Astrocyte of the hippocampus (primary cell): ENCODE results near the gene KDM4C.

Experiments used
- DNase-seq: peaks from one replicate; pipeline ENCODE4 v3.0.0; 2011; ENCODE audit warnings: low read depth, low spot score

The KDM4C gene

DNA sequence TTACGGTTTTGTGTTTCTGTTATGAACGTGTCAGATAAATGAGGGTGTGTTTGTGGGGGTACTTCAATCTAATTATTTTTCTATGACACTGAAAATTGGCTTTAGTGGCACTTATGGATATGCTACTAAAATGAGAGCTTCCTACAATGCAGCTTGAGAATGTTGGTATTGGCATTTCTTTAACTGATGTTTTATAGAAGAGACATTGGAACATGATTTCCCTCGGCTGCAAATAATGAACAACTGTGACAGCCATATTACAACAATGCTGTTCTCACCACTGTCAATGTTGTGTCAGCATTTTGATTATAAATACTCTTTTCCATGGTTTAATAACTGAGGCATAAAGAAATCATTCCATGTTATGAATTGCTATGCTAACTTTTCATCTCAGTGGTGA is 279.4 kb downstream of the KDM4C start:
- DNase-seq = no peak

DNA sequence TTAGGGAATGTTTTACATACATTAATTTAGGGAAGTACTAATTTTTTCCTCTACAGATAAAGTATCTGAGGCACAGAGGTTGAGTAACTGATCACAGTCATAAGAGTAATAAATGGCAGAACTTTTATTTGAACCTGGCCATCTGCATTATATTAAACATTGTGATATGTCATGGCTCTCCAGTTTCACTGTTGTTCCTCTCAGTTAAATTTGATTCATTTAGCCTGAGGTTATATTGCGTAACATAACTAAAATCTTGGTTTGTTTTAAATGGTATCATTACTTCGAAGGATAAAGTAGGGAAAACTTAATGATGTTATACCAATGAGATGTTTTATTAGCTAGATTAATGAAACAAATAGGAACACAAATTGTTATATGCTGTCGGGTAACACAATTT is 284.4 kb downstream of the KDM4C start:
- no peak for DNase-seq

DNA sequence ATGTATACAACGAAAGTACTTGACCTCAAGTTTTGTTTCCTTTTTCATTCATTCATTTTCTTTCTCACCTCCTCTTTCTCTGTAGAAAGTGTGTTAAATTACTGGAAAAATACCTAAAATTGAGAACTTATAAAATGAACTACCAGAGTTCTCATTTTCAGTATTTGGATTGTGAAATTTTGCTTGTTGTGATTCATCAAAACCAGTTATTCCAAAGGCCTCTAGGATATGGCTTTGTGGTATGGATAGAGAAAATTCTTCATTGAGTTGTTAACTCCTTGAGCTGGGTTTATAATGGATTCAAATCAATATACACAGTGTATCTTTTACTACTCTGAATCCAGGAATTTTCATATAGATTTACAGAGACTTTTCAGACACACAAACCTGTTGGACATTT is 287.6 kb downstream of the KDM4C start:
- no peak for DNase-seq

DNA sequence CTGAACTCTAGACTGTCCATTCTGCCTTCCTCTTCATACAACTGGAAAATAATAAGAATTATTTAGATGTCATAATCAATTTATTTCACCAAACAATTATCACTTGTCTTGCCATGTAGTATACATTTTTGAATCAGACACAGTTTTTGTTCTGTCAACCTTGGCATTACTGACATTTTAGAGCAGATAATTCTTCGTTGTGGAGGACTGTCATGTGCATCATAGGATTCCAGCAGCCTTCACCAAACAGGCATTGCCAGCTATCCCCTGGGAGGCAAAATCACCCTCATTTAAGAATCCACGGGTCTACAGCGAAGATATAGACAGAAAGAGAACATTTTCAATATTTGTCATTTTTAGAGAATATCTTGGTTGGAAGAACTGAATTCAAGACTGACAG is 293.9 kb downstream of the KDM4C start:
- DNase-seq = no peak

DNA sequence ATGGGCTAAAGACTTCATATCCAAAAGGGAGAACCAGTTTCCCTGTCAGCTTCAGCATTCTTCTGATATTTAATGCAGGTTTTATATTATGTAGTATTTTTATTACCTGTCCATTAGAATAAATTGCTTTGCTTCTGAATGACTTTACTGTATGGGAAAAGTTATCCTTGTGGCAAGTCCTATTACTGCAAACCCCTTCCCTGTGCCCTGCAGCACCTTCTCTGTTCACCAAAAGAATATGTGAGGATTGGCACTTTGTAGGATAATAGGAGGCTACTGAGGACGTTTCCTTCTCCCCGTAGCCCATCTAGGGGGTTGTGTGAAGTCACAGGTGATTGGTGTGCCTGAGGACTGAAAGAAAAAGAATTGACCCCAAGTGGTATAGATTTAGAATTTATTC is 296.1 kb downstream of the KDM4C start:
- no peak for DNase-seq

DNA sequence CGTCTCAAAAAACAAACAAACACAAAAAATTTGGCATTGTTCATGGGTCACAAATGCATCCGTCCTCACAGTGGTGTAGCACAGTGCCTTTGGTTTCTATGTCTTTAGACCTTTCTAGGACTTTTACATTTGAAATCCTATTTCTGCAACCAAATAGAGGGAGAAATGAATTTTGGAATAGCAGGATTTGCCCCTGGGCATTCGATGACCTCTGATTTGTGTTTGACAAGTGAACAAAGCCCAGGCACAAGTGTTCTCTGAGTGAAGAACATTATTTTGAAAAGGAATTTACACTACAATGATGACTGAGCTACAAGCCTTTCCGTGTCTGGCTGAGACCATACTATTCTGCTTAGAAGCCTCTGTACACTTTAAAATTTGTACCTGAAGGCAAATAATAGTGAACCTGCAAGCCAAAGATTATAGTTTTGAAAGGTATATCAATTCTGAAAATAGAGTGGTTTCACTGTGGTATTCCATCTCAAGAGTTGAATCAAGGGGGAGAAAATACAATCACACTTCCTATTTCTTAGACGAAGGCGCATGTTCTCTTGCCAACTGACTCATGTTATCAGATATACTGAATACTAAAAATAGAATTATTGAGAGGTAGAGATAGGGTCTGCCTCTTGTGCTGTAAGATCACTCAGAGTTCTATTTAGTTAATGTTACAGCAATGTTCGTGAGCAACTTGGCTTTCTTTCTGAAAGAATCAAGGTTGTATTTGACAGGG is 297.6 kb downstream of the KDM4C start:
- DNase-seq = no peak

DNA sequence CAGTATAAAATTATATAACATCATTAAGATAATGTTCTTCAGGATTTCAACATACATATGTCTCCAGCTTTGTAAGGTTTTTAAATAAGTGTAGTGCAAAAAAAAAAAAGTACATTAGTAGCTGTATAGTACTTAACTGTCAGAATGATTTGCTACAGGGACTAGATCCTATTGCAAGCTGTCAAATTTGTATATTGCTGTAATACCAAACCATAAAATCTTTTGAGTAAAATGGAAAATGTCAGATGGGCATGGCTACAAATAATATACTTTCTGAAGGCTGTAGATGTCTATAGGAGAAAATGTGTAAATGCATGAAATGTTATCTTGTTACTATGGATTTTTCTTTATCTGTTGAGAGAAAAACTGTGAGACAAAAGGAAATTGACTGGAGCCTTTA is 298.5 kb downstream of the KDM4C start:
- DNase-seq = no peak

DNA sequence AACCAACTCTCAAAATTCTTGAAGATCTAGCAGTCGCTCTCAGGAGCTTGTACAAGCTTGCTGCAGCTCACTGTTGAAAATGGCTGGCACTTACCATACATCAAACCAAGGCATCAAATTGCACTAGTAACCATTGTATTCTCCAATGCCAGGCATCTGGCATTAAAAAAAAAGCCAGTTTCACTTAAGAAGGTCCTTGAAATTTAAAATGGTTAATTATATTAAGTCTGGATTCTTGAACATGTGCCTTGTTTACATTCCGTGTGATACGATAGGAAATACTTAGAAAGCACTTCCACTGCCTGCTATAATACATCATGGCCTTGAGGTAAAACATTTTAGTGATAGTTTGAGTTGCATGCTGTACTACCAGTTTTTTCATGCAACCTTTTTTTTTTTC is 300.7 kb downstream of the KDM4C start:
- DNase-seq = peak; percentile 4

DNA sequence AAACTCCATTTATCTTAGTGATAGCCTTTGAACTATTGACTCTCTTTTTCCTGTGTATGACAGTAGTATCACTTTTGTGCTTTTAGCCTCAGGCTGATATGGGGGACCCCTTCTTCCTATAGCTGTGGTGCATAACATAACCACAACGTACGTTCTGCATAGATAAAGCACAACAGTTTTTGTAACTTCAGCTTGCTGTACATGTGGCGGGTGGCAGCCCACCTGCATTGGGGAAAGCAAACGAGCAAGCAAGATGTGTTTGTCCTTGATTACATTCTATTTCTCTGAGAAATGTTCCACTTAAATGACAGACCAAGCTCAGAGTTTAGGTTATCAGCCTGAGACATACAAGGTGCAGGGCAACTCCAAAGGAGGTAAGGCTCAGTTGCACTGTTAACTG is 309.4 kb downstream of the KDM4C start:
- no peak for DNase-seq

DNA sequence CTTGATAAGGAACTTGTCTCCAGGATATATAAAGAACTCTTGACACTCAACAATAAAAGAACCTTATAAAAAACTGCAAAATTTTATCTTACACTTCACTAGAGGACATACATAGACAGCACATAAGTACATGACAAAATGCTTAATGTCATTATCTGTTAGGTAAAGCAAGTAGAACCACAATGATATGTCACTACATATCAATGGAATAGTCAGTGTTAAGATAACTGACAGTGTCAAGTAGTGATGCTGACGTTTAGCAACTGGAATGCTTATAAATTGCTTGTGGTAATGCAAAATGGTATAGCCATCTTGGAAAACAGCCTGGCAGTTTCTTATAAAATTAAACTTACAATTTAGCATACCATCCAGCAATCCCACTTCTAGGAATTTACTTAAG is 314.1 kb downstream of the KDM4C start:
- no peak for DNase-seq

DNA sequence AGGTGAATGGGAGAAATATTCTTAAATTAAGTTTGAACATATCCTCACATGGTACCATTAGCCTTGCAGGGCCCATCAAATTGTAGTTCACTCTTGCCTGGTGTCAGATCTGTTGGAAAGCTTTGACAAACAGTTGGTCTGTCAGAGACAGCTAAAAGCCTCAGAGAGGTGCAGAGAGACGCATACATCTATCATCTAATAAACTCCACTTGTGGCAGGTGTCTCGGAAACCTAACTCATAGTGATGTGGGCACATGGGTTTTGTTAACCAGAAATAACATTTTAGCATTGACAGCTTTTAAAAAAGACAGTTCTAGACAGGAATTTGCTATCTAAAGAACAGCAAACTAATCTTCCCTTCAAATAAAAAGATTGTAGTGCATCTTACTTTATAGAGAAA is 315.9 kb downstream of the KDM4C start:
- no peak for DNase-seq

DNA sequence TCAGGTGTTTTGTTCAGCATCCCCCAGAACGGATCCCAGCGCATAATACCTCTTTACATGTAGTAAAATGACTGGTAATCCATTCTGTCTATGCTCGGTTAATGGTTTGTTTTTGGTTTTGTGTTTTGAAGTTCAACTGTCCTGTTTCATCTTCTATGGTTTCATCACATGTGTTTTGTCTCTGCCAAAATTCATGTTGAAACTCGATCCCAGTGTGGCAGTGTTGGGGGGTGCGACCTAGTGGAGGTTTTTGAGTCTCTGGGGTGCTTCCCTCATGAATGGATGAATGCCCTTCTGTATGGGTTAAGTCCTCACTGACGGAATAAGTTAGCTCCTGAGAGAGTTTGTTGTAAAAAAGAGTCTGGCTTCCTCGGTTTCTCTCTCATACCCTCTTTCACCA is 317.4 kb downstream of the KDM4C start:
- DNase-seq = no peak

DNA sequence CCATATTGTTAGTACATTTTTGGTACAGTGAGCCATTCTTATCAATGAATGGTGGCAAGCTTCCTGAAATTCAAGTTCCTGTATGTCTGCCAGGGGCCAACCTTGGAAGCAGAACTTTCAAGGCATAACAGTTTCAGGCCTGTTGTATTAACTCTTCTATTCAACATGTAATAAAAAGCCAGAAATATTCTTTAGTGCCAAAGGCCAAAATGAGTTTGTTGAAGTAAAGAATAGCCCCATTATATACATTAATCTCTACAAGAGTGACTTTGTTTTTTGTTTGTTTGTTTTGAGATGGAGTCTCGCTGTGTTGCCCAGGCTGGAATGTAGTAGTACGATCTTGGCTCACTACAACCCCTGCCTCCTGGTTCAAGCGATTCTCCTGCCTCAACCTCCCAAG is 321.3 kb downstream of the KDM4C start:
- DNase-seq = no peak

DNA sequence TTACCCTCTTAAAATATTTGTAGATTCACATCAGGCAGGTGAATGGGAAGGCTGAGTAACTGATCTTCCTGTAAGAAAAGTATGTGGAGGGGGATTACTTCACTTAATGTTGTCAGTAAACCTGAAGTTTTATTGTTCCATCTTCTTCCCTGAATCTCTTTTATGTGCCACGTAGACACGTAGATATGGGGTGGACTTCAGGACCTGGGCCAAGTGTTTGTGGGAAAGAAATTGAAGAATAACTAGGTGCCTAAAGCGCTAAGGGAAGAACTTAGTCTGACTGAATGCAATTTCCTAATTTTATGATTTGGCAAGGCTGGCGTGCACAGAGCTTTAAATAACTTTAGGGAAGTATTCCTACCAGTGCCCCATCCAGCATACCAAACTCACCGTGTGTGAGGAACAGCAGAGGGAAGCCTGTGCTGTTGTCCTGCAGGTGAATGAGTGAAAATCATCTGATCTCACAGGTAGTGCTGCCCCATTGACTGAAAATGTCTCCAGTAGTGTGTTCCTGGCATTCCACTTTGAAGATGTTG is 323.4 kb downstream of the KDM4C start:
- no peak for DNase-seq

DNA sequence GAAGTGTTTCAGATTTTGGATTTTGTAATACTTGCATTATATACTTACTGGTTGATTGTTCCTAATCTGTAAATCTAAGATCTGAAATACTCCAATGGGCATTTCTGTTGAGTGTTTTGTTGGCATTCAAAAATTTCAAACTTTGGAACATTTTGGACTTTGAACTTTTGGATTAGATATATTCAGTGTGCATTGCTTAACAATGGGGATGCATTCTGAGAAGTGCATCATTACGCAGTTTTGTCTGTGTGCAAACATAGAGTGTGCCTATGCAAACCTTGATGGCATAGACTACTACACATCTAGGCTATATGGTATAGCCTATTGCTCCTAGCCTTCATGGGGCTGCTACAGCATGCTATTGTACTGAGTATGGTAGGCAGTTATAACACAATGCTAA is 325.4 kb downstream of the KDM4C start:
- DNase-seq = no peak

DNA sequence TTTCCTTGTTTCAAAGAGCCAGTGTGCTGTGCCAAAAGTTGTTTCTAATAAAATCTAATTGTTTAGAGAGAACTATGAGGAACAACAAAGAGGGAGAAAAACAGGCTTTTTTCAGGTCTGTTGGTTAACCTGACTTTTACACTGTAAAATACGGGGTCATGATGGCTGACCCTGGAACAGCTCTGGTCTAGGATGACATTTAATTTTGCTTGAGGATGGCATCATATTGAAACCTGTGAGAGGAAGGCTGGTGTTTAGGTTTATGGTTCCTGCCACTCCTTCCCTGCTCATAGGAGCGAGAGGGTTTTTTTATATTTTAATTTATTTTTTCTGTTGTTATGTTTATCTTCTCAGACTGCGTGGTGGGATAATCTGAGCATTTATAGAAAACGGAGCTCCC is 327.6 kb downstream of the KDM4C start:
- DNase-seq = no peak

DNA sequence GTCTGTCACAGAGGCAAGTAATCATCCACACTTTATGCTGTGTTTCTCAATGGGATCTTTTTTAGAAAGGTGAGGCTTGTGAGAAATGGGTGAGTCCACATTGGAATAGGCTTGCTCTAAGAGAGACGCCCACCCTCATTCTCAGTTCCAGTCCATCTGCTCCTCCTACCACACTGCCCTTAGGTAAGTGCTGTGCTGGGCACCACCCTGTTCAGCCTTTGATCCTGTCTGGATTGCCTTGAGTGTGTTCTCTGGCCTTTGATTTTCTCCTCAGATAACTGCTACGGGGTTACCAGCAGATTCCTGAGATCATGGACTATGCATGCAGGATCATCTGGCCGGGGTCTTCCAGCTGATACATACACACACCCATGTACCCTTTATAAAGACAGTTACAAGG is 328.6 kb downstream of the KDM4C start:
- no peak for DNase-seq

DNA sequence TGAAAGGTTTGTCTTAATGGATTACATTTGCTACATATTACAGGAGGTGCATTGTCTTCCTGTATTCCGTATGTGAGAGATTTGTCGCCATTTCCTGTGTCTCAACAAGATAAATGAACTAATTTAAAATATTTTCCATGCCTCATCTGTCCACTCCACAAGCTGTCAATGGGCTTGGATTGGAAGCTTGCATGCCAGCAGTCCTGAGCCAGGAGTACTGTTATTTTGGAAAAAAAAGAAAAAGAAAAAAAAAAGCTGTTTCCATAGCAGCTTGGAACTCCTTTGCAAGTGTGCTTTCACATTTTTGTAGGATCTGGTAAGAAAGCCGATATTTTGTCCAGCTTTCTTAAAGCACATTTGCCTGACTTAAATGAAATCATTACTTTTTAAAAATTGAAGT is 330.8 kb downstream of the KDM4C start:
- no peak for DNase-seq

DNA sequence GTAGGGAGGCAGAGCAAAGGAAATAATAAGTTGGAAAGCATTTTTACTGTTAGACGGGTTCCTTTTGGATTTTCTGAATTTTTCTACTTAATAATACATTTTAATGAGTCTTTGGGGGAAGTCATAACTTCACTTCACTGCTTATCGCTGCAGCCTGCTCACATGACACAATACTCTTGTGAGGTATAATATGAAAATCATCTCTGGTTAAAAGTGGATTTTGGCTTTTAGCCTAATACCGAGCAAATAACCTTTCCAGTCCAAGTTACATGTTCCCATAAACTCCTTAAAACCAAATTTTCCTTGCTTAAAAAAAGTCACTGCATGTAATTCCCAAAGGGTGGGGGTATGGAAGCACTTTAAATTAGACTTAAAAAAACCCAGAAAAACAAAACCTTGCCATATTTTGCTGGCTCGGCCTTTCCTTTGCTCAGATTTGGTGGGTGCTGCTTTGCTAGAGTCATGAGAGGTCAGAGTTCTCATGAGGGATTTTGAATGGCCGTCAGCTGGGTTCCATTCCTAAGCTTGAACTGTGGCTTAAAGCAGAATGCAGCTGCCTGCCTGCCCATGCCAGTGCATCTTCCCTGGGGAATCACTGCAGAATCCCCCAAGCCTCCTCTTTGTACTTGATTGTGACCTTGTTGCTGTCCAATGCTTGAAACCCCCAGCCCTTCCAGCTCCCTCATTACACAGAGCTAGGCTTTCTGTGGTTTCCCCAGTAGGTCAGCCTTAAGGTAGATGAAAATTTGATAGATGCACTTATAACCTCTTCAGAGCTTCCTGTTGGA is 331.8 kb downstream of the KDM4C start:
- DNase-seq = no peak

DNA sequence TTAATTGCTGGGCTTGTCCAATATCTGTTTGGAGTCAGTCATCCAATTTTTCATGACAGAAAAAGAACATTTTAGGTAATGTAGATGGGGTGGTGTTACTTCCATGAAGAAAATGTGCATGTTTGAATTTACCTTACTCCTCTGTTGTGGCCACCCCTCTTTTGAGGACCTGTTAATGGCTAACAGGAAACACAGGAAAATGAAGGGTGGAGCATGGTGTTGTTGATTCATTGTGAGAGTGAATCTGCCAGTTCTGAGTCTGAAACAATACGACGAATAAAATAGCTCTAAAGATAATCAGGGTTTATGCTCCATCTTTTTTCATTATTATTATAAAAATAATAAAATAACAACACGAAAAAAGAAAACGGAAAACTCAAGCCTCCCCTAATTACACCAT is 335.3 kb downstream of the KDM4C start:
- DNase-seq = no peak

DNA sequence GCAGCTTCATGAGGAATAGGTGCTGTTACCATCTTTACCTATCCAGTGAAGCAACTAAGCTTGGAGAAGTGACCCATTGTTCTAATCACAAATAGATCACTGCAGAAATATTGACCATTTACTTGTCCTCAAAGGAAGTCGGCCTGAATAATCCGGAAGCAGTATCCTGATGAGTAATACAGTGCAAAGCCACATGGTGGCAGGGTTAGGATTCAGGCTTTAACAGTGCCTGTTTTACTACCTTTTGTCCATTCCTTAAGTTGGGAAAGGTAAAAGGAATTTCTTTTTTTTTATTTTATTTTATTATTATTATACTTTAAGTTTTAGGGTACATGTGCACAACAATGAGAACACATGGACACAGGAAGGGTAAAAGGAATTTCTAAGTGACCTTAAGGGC is 336.3 kb downstream of the KDM4C start:
- DNase-seq = peak; percentile 53

DNA sequence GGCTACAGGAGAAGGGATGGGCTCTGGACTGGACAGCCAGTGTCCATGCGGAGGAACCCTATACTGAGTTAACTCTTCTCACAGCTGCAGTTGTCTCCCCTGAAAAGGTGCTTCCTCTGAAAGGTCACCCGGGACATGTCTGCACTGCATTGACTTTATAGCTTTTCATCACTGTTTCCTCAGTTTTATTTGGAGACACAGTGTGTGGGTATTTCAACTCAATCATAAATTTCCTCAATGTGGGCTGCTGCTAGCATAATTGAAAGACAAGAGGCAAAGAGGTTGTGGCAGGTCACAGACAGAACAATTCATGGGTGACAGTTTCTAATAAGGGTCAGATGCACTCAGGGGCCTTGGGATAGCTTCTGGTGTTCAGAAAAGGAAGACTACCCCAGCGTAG is 336.8 kb downstream of the KDM4C start:
- DNase-seq = no peak

DNA sequence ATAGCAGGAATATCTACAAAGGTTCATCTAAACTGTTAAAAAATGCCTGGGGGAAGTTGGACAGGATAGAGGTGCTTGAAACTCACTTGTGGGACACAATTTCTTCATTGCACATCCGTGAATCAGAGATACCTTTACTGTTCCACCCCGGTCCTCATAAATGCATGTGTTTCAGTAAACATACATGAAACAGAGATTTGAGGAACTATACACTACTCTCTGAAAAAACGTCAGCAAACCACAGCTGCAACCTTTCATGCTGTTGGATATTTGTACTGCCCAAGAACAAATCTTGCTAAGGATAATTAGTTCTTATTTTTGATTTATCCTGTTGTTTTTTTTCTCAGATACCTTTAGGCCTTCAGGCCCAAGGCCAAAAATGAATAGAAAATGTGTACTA is 337.3 kb downstream of the KDM4C start:
- no peak for DNase-seq
